ENCODE measurements around the gene PNCK.

DNA sequence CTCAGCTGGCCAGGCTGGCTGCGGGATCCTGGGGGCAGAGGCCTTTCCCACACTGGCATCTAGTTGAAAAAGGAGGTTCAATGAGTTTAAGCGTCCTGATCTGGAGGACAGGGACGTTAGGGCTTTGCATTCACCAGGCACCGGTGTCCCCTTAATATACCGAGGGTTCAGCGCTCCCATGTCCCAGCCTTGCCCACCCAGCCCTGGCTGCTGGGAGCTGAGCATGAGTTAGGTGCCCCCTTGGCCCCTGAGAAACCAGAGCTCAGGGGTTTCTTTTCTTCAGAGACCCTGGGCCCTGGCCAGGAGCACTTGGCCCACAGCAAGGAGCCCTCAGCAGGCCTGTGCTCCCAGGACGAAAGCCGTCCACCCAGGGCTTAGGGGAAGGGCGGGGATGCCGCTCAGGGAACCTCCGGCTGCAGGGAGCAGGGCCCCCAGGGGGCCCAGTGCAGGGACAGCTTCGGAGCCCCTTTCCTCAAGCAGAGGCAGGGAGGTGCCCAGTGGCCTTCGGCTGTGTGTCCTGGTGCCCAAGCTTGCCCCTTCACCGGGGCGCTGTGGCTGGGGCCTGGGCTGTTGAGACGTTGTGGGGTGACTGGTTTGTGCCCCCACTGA is 47.5 kb downstream of the PNCK start:
- TF ChIP-seq, protein P1, sequence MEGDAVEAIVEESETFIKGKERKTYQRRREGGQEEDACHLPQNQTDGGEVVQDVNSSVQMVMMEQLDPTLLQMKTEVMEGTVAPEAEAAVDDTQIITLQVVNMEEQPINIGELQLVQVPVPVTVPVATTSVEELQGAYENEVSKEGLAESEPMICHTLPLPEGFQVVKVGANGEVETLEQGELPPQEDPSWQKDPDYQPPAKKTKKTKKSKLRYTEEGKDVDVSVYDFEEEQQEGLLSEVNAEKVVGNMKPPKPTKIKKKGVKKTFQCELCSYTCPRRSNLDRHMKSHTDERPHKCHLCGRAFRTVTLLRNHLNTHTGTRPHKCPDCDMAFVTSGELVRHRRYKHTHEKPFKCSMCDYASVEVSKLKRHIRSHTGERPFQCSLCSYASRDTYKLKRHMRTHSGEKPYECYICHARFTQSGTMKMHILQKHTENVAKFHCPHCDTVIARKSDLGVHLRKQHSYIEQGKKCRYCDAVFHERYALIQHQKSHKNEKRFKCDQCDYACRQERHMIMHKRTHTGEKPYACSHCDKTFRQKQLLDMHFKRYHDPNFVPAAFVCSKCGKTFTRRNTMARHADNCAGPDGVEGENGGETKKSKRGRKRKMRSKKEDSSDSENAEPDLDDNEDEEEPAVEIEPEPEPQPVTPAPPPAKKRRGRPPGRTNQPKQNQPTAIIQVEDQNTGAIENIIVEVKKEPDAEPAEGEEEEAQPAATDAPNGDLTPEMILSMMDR (conservative IDR thresholded peaks at IDR 0.05; ENCODE audit: low read depth, low read length) = no peak
- TF ChIP-seq EZH2 (IDR thresholded peaks at IDR 0.05; ENCODE audit: borderline replicate concordance, low read depth, low read length, poor library complexity, severe bottlenecking) = no peak

All from A673 (cell line).